HuH-7.5 (cell line): Measurements from ENCODE around the gene FOXL2NB.
A peak's percentile ranks its signal among the peaks of the same experiment; 100 is the strongest.

ENCODE experiments used
- DNase-seq: peaks from one replicate; pipeline ENCODE4 v3.0.0; 2011; ENCODE audit warnings: low spot score

The FOXL2NB gene

GRCh38 chr3:138933068-138933668, 13.8 kb upstream of the FOXL2NB start:
- no peak for DNase-seq

DNA sequence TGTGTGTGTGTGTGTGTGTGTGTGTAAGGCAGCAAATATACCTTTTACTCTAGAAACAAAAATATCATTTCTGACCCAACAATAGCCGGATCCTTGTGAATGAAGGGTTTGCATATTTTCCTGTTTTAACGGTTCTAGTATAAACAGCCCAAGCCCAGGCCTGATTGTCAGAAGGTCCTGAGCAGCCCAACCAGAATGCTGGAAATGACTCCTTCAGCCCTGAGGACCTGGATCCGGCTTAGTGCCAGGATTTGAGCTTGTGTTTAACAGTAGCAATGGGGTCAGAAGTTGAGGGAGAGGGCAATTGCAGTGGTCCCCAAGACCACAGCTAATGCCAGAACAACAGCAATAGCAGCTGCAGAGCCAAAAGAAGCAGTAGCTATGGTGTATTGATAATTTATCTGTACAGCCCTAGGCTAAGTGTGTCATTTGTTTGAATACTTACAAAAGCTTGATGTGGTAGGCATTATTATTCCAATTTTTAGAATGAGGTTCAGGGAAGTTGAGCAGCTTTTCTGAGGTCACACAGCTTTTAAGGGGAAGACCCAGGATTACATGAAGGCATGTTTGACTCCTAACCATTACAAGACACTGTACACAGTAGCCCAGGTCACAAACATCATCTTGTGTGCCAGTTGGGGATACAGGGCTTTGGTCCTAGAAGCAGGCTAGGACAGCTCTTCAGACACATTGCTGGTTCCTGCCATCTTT, 12.9 kb upstream of the FOXL2NB start:
- DNase-seq: no peak

DNA sequence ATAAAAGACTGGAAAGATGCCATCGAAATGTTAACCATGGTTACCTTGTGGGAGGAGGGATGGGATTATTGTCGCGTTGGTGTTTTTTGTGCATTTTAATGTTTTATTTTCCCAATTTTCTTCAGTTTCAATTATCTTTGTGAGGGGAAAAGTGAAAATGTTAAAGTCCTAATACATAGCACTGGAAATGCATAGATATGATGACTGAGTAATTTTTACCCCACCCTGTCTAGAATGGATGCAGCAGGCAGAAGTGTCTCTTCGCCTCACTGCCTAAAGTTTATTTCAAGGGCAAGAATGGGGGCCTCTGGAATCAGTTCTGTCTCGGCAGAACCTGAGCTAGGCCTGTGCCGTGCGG, 11.5 kb upstream of the FOXL2NB start:
- no peak for DNase-seq

DNA sequence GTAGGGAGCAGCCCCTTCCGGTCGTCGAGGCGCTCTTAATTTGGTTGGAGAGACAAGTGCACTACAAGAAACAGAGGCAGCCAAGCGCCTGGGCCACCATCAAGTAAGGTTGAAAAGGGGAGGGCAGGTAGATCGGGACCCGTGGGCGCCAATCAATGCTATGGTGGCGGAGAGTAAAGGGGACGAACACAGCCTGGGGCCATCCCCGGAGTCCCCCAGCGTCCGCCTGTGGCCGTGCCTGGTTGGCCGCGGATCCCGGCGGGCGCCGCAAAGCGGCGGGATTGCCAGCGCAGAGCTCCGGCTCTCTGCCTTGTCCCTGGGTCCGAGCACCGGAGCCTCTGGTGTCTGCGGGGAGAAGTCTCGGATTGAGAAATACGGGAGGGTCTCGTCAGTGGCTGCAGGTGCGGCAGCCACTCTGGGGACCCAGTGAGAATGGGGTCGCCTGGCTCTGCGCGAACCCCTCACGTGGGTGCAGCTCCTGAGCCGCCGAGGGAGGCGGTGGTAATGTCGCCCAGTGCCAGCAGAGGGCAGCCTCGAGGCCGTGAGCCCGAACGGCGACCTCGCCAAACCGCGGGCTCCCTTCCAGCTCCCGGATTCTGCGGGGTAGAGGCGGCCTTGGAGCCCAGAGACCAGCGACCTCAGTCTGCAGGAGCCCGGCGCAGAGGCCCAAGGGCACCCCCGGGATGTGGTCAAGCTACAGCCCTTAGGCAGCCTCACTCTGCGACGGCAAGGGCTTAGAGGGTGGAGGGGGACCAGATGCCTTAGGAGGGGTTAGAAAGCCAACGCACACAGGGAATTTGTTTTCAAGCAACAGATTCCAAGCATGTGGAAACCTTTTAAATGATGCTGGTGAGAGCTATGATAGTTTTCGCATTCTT, 10.9 kb upstream of the FOXL2NB start:
- DNase-seq: peak; percentile 97

DNA sequence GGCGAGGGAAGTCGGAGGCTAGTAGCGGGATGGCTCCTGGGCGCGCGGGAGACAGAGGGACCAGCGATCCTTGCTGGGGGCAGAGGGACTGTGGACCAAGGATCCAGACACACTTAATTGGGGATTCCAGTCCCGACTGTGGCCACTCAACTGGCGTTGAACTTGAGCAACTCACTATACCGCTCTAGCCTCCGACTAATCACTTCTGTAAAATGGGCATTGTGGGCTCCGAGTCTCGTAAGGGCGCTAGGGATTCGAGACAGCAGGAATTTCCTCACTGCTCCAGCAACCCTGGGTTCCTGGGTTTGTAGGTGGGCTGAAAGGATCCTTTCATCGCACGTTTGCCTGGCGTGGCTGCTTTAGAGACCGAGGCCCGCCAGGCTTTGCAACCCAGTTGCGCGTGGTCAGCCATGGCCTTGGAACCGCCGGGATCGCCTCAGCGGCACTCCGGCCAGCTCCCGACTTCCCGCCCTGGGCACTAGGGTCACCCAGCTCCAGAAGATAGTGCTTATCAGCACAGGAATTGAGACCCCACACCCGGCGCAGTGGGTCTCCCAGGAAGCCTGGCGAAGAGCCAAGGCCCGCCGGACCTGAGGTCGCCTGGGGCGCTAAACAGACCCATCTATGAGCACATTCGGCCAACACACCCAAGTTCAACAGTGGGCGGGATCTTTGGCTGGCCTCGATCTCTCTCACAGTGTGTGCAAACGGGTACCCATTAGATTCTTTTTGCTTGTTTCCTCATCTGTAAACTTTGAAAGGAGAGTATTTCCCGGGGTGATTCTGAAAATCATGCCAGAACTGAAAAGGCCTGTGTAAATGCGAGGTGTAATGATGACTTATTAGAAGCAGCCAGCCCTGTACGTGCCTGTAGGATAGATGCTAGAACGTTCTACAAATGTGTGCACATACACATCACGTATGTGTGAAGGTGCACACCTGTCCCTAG, 10.0 kb upstream of the FOXL2NB start:
- DNase-seq: no peak

- no peak for DNase-seq
Measured at GRCh38 chr3:138937690-138938055, 9.3 kb upstream of the FOXL2NB start.

DNA sequence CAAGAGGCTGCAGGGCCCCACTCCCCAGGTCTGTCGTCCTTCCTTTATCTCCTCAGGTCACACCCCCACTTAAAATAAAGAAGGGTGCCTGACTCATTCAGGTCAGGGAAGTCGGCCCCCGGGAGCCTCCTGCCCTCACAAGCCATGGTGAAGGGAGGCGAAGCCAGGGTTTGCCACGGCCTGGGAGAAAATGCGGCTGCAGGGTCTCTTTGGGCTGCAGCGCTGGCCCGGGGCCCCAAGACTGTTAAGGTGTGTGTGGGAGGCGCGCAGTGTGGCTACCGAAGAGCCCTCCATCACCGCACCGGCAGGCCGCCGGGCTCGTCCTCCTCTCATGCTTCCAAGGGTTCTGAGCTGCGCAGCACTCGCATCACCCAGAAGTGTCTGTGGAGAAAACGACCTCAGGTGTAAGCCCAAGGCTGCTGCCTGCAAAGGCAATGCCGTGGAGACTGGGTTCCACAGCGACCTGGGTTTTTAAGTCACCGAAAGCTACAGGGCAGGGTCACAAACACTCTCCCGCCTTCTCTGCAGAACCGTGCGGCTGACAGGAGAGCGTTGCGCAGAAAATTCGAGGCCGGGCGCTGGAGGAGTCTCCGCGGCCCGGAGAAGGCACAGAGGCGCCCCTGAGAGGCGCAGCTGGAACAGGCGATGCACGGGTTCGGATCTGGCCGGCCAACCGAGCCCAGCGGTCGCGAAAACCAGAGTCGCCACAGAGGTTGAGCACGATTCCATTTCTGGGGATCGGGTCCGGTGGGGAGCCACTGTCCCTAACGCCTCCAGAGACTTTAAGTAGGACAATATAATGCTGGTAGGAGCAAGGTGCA, 8.8 kb upstream of the FOXL2NB start:
- DNase-seq: no peak

DNA sequence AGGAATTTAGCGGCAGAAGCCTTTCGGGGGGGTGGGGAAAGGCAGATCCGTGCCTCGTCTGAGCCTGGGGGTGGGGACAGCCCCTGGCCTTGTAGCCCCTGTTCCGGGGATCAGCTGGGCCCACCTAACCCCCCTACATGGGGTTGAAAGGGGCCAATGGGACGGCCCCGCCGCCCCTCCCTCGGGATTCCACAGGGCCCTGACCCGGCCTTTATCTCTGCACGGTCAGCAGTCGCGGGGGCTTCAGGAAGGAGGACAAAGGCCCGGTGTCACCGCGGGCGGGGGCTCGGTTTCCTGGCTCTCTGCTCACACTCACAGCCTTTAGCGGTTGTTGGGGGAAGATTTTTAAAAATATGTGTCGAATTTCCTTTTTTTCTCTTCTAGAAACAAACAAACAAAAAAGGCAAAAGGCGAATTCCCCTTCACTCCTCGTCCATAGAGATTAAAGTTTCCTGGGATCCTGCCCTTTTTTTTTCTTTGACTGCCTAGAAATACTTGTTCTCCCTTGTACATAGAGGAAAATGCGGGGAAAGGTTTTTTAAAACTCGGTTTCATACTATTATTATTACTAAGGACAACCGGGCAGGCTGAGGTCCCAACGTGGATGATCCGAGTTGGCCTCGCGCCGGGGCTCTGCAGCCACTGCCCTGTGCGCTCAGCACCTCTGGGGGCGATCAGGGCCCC, 8.0 kb upstream of the FOXL2NB start:
- no peak for DNase-seq

DNA sequence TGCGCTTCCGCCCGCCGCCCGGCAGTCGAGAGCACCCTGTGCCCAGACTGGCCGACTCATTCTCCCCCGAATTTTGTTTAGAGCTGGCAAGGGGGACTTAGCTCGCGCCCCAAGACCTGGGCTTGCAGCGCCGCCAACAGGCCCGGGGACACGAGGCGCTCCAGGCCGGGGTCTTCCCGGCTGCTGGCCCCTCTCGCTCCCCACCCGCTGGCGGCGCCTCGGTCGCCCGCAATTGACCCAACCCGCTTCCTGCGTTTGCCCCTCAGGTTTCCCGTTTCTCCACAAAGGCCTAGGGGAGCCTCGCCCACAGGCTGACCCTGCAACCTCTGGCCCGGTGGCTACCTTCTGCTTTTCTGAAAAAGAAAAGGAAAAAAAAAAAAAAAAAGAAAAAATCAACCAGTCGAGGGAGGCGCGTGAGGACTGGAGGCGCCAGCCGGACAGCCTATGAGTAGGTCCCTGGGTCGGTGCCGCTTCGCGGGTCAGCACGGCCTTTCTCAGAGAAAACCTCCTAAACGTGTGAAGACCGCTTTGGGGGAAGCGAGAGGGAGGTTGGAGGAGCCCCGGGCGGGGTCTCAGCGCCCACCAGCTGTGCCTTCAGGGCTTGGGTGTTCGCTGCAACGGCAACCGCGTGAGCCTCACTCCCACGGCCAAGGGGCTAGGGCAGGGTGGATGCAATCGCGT, 7.3 kb upstream of the FOXL2NB start:
- no peak for DNase-seq

GRCh38 chr3:138940446-138940845, 6.6 kb upstream of the FOXL2NB start:
- DNase-seq: no peak

DNA sequence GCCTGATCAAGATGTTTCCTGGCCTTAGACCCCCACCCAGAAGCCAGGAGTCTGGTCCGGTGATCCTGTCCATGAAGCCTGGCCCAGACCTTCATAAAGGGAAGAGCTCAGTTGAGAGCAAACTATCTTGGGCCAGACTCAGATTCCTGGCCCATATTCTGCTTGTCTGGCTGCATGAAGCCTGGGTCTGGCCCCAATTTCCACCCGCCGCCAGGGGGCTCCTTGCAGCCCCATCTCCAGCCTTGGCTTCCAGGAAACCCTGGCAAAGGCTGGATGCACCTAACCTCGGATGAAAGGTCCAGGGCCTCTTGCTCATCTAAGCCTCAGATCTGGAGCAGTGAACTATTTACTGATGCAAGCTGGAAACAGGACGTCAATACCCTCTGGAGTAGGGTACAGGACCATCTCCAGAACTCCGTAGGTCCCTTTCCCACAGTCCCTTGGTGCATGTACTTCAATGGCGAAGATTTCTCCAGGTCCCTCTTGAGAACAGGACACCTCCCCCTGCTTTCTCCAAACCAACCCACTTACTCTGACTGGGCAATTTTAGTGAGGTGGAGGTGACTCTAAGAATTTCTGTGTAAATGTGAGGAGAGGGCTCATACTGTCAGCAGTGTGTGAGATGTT, 5.6 kb upstream of the FOXL2NB start:
- DNase-seq: peak; percentile 95

DNA sequence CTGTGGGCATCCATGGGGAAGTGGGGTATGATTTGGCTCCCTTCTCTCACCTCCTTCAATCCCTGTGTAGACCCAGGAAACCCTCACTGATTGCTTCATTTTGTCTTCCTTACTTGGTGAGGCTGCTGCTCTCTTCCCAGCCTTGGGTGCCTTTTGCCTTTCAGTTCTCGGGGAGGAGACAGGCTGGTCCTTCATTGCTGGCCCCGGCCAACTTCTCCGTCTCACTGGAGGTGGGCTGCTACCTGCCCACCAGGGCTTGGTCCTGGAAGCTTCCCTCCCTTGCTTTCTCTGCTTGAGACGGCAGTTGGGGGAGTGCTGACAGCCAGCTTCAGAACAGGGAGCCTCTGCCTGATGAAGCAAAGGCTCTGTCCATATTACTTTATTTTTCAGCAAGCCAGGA, 4.7 kb upstream of the FOXL2NB start:
- no peak for DNase-seq

- no peak for DNase-seq
Measured at GRCh38 chr3:138942861-138943623, 4.0 kb upstream of the FOXL2NB start.

DNA sequence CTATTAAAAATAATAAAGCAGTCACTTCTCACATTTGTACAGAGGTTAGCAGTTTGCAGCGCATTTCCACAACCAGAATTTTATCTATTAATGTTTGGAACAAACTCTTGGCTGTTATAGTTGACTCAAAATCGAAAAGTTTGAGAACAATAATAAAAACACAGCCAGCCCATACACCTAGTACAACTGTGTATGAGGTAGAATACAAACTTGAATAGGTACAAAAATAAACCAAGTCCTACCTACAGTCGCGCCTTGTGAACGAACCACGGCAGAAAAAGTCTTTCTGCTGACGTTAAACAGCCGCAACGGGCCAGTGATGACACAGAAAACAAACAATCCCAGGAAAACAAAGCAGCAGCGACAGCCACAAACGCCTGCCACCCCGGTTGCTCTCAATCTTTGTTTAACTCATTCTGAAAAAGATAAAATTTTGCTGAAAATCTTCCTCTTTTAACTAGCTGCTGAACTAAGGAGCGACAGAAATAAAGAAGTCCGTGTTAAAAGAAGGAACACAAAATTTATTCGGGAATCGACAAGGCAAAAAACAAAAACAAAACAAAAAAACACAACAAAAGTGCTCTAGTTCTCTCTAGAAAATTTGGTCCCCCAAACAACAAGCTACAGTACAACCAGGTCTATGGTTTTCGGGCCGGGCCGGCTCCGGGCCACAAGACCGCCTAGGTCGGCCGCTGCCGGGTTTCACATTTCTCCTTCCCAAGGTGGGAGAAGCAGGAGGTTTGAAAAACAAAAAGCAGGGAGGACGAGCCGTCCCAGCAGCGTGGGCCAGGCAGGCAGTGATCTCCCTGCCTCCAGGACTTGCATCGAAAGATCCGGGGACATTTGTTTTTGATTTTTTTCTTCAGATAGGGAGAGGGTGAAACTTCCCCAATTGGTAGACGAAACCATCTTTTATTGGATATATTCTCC, 3.0 kb upstream of the FOXL2NB start:
- DNase-seq: peak; percentile 45

GRCh38 chr3:138944654-138944928, 2.4 kb upstream of the FOXL2NB start:
- DNase-seq: no peak

- peak; percentile 56 for DNase-seq
Measured at GRCh38 chr3:138944929-138945708, 1.9 kb upstream of the FOXL2NB start.
